ENCODE results near the gene ITGA3.

Gene ITGA3

GRCh38 chr17:50072925-50073324 lies 17.0 kb downstream of the ITGA3 start:
- no peak for DNase-seq

- no peak for DNase-seq
Observed at GRCh38 chr17:50074227-50074626, 18.3 kb downstream of the ITGA3 start.

GRCh38 chr17:50075446-50076032 lies 19.6 kb downstream of the ITGA3 start:
- DNase-seq: no peak

GRCh38 chr17:50076221-50076590 lies 20.3 kb downstream of the ITGA3 start:
- DNase-seq: no peak

GRCh38 chr17:50076591-50077235 lies 20.8 kb downstream of the ITGA3 start:
- DNase-seq: no peak

GRCh38 chr17:50078430-50078829 lies 22.5 kb downstream of the ITGA3 start:
- no peak for DNase-seq

- DNase-seq: peak; percentile 49 to 54
Observed at GRCh38 chr17:50079334-50080095, 23.6 kb downstream of the ITGA3 start.

GRCh38 chr17:50080096-50080480 lies 24.2 kb downstream of the ITGA3 start:
- no peak for DNase-seq

GRCh38 chr17:50080827-50081226 lies 24.9 kb downstream of the ITGA3 start:
- no peak for DNase-seq

- no peak for DNase-seq
Observed at GRCh38 chr17:50081757-50082156, 25.8 kb downstream of the ITGA3 start.

GRCh38 chr17:50087246-50087911 lies 31.5 kb downstream of the ITGA3 start:
- peak; percentile 81 to 84 for DNase-seq

GRCh38 chr17:50087912-50088405 lies 32.0 kb downstream of the ITGA3 start:
- no peak for DNase-seq

- no peak for DNase-seq
Observed at GRCh38 chr17:50088952-50089825, 33.3 kb downstream of the ITGA3 start.

- no peak for DNase-seq
Observed at GRCh38 chr17:50090071-50090470, 34.2 kb downstream of the ITGA3 start.

- no peak for DNase-seq
Observed at GRCh38 chr17:50090971-50091917, 35.3 kb downstream of the ITGA3 start.

GRCh38 chr17:50091918-50092285 lies 36.0 kb downstream of the ITGA3 start:
- DNase-seq: no peak

GRCh38 chr17:50093246-50093645 lies 37.3 kb downstream of the ITGA3 start:
- DNase-seq: no peak

GRCh38 chr17:50093807-50094206 lies 37.9 kb downstream of the ITGA3 start:
- no peak for DNase-seq

- peak; percentile 97 to 98 for DNase-seq
Observed at GRCh38 chr17:50094243-50094752, 38.4 kb downstream of the ITGA3 start.

- peak; percentile 93 to 95 for DNase-seq
Observed at GRCh38 chr17:50094753-50095619, 39.1 kb downstream of the ITGA3 start, which contains the start of gene PDK2. Gene PDK2, plus strand, starts transcription at chr17:50095351. Its CDS starts 85 bp downstream, at chr17:50095436.

All from activated CD4-positive, alpha-beta T cell treated with anti-CD3 and anti-CD28 coated beads, Interleukin-2, amount 50 U/mL, for 48 hours (primary cell).